Lung (tissue), 12 donors: ENCODE data around the gene SPRY1. TPM values are rescaled to one million over a fixed set of nuclear protein-coding genes. Genes with fewer than 3 reads are reported as not detected.

ENCODE experiments used
- ATAC-seq: fragments of 200-7000 bp; cut with Tn5 transposase; one replicate; pipeline ENCODE4 v1.9.1; 2020; ENCODE audit warnings: moderate number of reproducible peaks; ENCODE audit not compliant: insufficient read depth, low FRiP score
- DNase-seq, 3 donors: peaks; one replicate each; pipeline ENCODE4 v3.0.0-alpha.2; 2013 to 2017
- H3K27ac ChIP-seq, 2 donors: one replicate each; pipeline ENCODE4 v1.5.1; 2013; ENCODE audit warnings: mild to moderate bottlenecking in 2 of 2, moderate library complexity in 2 of 2, control low read depth in 1 of 2, inconsistent platforms in 1 of 2, low read depth in 1 of 2, low read length in 1 of 2
- H3K27me3 ChIP-seq, 3 donors: one replicate each; pipeline ENCODE4 v1.5.1; 2013; ENCODE audit warnings: low read length in 2 of 3; ENCODE audit not compliant: control insufficient read depth in 3 of 3, insufficient read depth in 3 of 3
- H3K36me3 ChIP-seq, 4 donors: one replicate each; pipeline ENCODE4 v1.5.1; 2013; ENCODE audit warnings: low read length in 4 of 4, mild to moderate bottlenecking in 1 of 4, moderate library complexity in 1 of 4; ENCODE audit not compliant: control insufficient read depth in 4 of 4, insufficient read depth in 4 of 4
- H3K4me1 ChIP-seq, 5 donors: one replicate each; pipeline ENCODE4 v1.5.1; 2013; ENCODE audit warnings: low read length in 5 of 5, mild to moderate bottlenecking in 2 of 5, moderate library complexity in 1 of 5; ENCODE audit not compliant: control insufficient read depth in 5 of 5, insufficient read depth in 5 of 5
- H3K4me3 ChIP-seq: one replicate; pipeline ENCODE4 v1.5.1; 2013; ENCODE audit warnings: mild to moderate bottlenecking, control low read depth, moderate library complexity
- H3K9ac ChIP-seq, 2 donors: one replicate each; pipeline ENCODE4 v1.5.1; 2013; ENCODE audit warnings: low read length in 2 of 2, control low read depth in 1 of 2; ENCODE audit not compliant: insufficient read depth in 1 of 2
- H3K9me3 ChIP-seq, 4 donors: one replicate each; pipeline ENCODE4 v1.5.1; 2013; ENCODE audit warnings: low read length in 3 of 4, mild to moderate bottlenecking in 1 of 4, moderate library complexity in 1 of 4; ENCODE audit not compliant: control insufficient read depth in 4 of 4, insufficient read depth in 3 of 4
- CTCF ChIP-seq: IDR thresholded peaks from 2 replicates; pipeline ENCODE4 v1.5.1; 2012; ENCODE audit warnings: mild to moderate bottlenecking; ENCODE audit errors: control extremely low read depth, extremely low read depth
- WGBS, 2 donors: extraction: QIAGEN DNeasy Blood & Tissue Kit; methylation state at CpG; one replicate each; pipeline ENCODE4 v1.1.7; 2013; 5-methylcytosine and 5-hydroxymethylcytosine counted together
- polyA plus RNA-seq, 2 donors: library from polyadenylated mRNA; stranded (reverse); fragments of 200-250 nt; gene quantifications; one replicate each; pipeline ENCODE4 v1.2.1, GENCODE V29; 2013
- total RNA-seq, 2 donors: library from RNA; depleted of rRNA in 1 of 2; stranded (reverse); fragments of >200 nt in 1 of 2; gene quantifications; one replicate each; pipeline ENCODE4 v1.2.1, GENCODE V29; 2014 to 2021
- donor health status: control.
- donor health status: control.
- donor health status: Bipolar disorder and iron deficiency.
- donor health status: healthy.
- donor health status: DM: yes; HTN: yes; CAD: no.

SPRY1 gene
- total and polyA plus RNA-seq, 4 donors = 35.3 to 139 (median 73.6) TPM

GRCh38 chr4:123349421-123350190 is 47.0 kb upstream of the SPRY1 start:
- no peaks in the 10 kb centered on the region for H3K27me3 ChIP-seq
- TF ChIP-seq CTCF = no peak
- no peaks in the 10 kb centered on the region for H3K9me3 ChIP-seq
- H3K4me3 ChIP-seq = no peak overlapping the region
- H3K36me3 ChIP-seq = no peaks in the 10 kb centered on the region
- 87 to 92% methylated on average over 7 of the region's 7 CpGs for WGBS, 2 donors
- no peak for DNase-seq
- ATAC-seq = no peak
- peaks cover 0 to 7% (median 3%) of the 10 kb centered on the region in 5 donors for H3K4me1 ChIP-seq
- no peak overlapping the region for H3K27ac ChIP-seq
- H3K9ac ChIP-seq = no peak overlapping the region

GRCh38 chr4:123350191-123350544 is 46.4 kb upstream of the SPRY1 start:
- no peak overlapping the region for H3K9ac ChIP-seq
- no peaks in the 10 kb centered on the region for H3K36me3 ChIP-seq
- no peaks in the 10 kb centered on the region for H3K9me3 ChIP-seq
- peak in 2 of 3 donors; percentile 31 to 65 for DNase-seq
- no peak overlapping the region for H3K27ac ChIP-seq
- no peak overlapping the region for H3K4me3 ChIP-seq
- peaks cover 0 to 7% (median 3%) of the 10 kb centered on the region in 5 donors for H3K4me1 ChIP-seq
- 74 to 80% methylated on average over 5 of the region's 5 CpGs for WGBS, 2 donors
- H3K27me3 ChIP-seq = no peaks in the 10 kb centered on the region
- ATAC-seq = no peak
- TF ChIP-seq CTCF = no peak

- no peak for ATAC-seq
These were observed 45.9 kb upstream of the SPRY1 start for GRCh38 chr4:123350726-123351125.

More at GRCh38 chr4:123350726-123351125, 45.9 kb upstream of the SPRY1 start:
- Histone ChIP-seq H3K9me3 (no peaks in the 10 kb centered on the region), H3K4me3 (no peak overlapping the region), H3K27ac (no peak overlapping the region), H3K36me3 (no peaks in the 10 kb centered on the region), H3K4me1 (peaks cover 0 to 4% (median 3%) of the 10 kb centered on the region in 5 donors), H3K9ac (no peak overlapping the region), H3K27me3 (no peaks in the 10 kb centered on the region)
- TF ChIP-seq CTCF = no peak
- DNase-seq = no peak
- WGBS, 2 donors = 94 to 98% methylated on average over 6 of the region's 6 CpGs
